GM21786 (cell line): ENCODE measurements around the gene RPTOR.

ENCODE experiments used
- ATAC-seq: cut with Tn5 transposase; IDR thresholded peaks from one replicate; pipeline ENCODE4 v1.9.1; 2021; ENCODE audit not compliant: unreplicated experiment

RPTOR gene

GRCh38 chr17:80856863-80857755 is 312.5 kb downstream of the RPTOR start:
- ATAC-seq = no peak

GRCh38 chr17:80857756-80858171 is 313.1 kb downstream of the RPTOR start:
- no peak for ATAC-seq

- no peak for ATAC-seq
Observed at GRCh38 chr17:80858301-80859001, 313.8 kb downstream of the RPTOR start.

GRCh38 chr17:80859002-80859941 is 314.6 kb downstream of the RPTOR start:
- no peak for ATAC-seq

- ATAC-seq = no peak
Observed at GRCh38 chr17:80860101-80860671, 315.5 kb downstream of the RPTOR start.

GRCh38 chr17:80860703-80861417 is 316.2 kb downstream of the RPTOR start:
- no peak for ATAC-seq

- ATAC-seq = no peak
Observed at GRCh38 chr17:80861418-80861815, 316.8 kb downstream of the RPTOR start.

GRCh38 chr17:80861892-80862291 is 317.3 kb downstream of the RPTOR start:
- no peak for ATAC-seq

GRCh38 chr17:80862481-80862961 is 317.9 kb downstream of the RPTOR start:
- ATAC-seq = no peak

GRCh38 chr17:80862978-80863377 is 318.3 kb downstream of the RPTOR start:
- ATAC-seq = no peak

GRCh38 chr17:80863626-80864025 is 319.0 kb downstream of the RPTOR start:
- ATAC-seq = no peak

GRCh38 chr17:80864751-80865150 is 320.1 kb downstream of the RPTOR start:
- ATAC-seq = no peak

GRCh38 chr17:80866050-80866793 is 321.6 kb downstream of the RPTOR start:
- no peak for ATAC-seq

- no peak for ATAC-seq
Observed at GRCh38 chr17:80868022-80868609, 323.5 kb downstream of the RPTOR start.

GRCh38 chr17:80869481-80870145 is 325.0 kb downstream of the RPTOR start:
- no peak for ATAC-seq

- ATAC-seq = no peak
Observed at GRCh38 chr17:80870401-80870800, 325.8 kb downstream of the RPTOR start.

GRCh38 chr17:80871341-80871740 is 326.7 kb downstream of the RPTOR start:
- ATAC-seq = no peak

GRCh38 chr17:80872001-80872500 is 327.4 kb downstream of the RPTOR start:
- no peak for ATAC-seq
